Activated CD4-positive, alpha-beta T cell treated with anti-CD3 and anti-CD28 coated beads for 1 hour (primary cell): ENCODE measurements around the gene ITGA11.
"Not testable (repeated sequence)": the region's sequence is repeated elsewhere in the genome, so short reads cannot be mapped to it uniquely, and the experiment has no call there.

Experiments
- DNase-seq: peaks from one replicate; pipeline ENCODE4 v3.0.0-alpha.2; 2020

The ITGA11 gene

DNA sequence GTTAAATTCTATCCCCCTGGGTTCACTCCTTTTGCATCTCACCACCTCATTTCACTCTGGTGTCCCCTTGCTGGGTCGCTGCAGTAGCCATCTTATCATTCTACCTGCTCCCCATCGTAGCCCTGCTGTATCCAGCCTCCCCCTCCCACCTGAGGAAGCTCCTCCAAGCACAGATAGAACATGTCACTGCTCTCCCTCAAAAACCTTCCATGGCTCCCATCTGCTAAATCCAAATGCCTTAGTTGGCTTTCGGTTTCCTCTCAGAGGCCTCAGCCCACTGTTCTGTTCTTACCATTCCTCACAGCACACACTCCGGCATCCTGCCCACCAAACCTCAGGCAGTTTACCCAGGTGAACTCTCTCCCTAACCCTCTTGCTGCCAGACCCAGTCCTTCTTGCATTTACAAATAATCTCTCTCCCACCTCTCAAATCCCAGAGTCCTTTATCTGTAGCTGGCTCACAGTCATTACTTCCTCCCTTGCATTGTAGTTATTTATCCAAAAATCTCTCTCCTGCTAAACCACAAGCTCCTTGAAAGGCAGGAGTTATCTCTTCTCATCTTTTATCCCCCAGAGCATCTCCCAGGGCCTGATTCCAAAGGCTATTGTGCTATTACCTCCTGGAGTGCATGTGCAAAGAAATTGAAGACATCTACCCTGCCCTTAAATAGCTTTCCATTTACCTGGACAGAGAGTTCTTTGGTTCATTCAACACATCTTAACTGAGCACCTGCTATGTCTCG, 9.4 kb downstream of the ITGA11 start:
- DNase-seq: not testable (repeated sequence)

DNA sequence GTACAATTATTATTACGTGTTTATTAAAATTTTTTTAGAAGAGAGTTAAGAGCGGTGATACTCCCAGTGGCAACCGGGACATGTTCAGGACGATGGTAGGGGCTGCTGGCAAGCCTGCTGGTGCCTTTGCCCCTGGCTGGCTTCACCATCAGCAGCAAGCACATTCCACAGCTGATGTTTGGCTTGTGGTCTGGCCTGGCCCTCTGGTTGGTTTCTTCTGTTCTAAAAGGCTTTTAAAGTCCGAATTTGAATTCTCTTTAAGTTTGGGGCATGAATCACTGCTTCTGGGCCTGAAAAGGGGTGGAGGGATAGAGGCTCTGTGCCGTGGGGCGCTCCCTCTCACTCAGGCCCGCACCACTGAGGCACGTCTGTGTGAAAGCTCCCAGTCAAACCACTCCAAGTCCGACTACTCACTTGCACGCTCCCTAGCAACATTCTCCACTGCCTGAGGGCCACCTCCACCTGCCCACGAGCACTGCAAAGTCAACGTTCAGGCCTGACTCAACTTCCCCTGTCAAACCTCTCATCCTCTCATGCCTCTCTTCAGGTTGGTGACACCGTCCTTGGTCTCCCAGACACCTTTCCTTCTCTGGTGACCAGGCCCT, 10.1 kb downstream of the ITGA11 start:
- no peak for DNase-seq

DNA sequence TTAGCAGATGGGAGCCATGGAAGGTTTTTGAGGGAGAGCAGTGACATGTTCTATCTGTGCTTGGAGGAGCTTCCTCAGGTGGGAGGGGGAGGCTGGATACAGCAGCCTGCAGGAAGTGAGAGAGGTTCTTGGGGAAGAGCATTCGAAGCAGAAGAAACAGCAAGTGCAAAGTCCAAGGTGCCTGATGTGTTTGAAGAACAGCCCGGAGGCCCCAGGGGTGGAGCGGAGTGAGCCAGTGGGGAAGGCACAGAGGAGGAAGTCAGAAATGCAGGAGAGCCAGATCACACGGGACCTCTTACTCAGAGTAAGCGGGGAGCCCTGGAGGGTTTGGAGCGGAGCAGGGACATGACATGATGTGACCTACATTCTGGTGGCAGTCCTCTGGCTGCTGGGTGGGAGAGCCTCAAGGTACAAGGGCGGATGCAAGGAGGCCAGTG, 10.8 kb downstream of the ITGA11 start:
- no peak for DNase-seq

DNA sequence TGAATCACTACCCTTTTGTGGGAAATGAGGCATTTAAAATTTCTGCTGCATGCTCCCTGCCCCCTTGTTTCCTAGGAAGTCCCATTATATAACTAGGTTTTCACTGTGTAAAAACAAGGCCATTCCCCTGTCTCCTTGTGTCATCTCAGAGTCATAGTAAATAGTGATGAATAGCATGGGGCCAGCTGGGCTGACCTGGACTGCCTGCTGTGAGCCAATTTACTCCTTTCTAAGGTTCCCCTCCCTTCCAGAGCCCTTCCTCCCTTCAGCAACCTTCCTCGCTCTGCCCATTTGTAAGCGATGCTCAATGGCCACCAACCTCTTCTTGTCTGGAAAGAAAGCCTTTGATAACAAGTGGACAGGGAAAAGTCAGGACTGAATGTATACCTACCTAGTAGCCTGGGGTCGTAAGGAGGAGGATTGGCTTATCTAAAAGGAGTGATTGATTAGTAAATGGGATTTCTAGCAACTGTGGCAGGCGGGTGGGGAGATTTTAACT, 11.7 kb downstream of the ITGA11 start:
- no peak for DNase-seq

DNA sequence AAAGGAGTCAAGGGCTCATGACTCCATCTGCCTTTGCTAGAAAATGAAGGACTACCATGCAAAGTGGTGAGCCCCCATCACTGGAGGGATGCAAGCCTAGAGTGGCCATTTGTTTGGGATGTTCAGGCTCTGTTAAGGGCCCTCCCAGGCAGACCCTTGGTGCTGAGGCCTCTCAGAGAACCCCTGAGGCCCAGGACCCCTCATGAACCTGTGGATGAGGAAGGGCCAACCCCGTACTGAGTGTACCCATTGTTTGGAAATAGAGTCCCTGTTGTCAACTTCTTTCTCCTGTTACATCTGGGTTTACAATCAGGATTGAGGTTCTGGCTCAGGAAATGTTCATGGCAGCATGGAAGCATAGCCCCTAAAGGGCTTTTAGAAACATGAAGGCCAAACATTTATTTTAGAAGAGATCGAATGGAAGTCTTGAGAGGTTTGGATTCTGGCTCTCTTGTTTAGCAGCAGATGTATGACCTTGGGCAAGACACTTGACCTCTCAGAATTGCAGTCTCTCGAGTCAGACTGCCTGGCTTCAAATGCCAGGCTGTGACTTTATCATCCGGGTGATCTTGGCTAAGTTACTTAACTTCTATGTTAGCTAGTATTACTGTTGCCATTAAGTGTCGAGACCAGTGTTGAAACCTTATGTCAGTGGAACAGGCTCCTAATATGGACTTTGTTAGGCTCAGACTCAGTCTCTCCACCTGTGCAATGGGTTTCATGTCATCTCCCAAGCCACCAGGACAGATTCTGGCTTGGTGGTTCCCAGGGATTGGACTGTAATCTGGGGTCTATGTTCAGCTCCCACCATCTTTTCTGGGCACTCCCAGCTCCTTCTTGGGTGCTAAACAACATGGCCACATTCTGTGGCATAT, 12.4 kb downstream of the ITGA11 start:
- no peak for DNase-seq

DNA sequence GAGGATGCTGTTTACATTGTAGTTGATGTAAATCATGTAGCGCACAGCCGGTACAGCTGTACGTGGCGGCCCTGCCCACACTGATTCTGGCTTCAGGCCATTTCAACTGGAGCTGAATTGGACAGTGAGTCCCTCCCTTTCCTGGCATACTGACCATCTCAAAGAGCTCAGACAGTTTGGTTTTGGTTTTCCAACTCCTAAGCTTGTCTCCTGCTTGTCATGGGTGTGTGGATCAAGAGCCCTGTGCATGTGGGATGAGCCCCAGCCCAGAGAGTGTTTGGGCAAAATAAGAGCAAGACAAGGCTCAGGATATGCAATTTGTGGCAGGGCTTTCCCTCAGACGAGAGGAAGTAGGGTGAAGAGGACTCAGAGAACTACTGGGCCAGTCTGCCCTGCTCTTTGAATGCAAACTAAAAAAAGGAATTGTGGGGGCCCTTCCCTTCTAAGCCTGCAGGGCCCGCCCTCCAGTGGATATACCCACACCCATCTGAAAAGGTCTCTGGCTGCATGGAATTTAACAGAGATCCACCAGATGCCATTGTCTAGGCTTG, 13.3 kb downstream of the ITGA11 start:
- DNase-seq: no peak

DNA sequence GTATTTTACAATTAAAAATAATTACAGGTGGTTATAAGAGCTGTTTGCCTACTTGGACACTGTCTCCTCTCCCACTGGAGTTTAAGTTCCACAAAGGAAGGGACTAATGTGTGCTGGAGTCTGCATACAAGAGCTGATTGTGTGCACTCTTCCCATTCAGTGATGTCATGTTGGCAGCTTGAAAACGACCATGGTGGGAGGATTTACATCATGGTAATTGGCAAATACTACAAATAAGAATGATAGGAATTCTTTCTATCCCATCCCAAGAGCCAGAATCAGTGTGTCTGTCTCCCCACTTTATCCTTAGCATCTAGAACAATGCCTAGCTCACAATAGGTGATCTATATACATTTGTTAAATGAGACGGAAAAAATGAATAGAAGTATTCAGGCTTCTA, 14.1 kb downstream of the ITGA11 start:
- DNase-seq: no peak

DNA sequence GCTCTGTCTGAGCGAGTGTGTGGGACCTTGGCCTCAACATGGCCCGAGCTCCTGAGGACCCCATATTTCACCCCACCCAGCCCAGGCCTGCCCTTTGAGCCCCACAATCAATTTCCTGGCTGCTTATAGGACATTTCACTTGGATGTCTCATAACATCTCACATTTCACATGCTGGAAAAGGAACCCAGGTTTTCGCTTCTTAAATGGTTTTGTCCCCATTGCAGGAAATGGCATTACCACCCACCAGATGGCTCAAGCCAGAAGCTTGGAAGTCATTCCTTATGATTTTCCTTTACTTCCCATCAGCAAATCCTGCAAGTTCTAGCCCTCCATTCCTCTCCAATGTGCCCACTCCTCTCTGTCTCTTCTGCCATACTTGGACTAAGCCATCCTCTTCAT, 14.9 kb downstream of the ITGA11 start:
- DNase-seq: no peak

DNA sequence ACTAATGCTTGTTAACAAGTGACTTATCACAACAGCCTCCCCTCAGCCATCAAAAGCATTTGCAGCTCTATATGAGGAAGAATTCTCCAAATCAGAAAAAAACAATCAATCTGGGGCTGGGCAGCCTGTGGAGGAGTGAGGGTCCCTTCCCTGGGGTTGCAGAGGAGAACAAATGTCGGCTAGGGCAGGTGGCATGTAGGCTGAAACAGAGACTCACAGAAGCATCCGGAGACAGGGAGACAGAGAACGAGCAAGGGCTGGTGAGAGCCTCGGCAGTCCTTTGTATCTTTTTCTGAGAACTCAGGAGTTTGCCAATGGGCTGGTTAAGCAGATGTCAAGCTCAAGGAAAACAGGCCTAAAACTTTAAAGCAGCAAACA, 15.8 kb downstream of the ITGA11 start:
- no peak for DNase-seq

DNA sequence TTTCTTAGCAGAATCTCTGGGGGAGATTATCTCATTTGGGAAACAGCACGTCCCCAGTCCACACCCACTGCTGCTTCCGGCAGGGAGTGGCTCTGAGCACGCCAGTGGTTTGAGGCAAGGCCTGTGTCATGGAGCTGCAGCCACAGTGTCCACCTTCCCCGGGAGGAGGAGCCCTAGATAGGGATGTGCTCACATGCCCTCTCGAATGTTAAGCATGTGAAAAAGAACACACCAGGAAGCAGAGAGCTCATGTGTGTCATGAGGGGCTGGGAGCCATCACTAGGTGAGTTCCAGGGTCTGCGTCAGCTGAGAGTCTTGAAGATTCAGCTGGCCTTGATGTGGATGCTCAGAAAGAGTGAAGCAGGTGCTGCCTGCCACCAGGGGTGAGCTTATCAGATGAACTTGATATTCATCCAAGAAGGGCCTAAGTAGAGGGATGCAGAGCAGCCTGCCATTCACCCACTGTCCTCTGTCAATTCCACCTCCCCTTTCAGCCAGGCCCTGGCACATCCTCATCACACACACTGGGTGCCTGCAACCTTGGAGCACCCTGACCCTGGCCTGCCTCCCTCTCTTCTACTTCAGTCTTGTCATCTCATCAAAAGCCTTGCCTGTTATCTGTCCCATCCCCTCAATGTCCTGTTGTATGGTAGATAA, 16.3 kb downstream of the ITGA11 start:
- no peak for DNase-seq

DNA sequence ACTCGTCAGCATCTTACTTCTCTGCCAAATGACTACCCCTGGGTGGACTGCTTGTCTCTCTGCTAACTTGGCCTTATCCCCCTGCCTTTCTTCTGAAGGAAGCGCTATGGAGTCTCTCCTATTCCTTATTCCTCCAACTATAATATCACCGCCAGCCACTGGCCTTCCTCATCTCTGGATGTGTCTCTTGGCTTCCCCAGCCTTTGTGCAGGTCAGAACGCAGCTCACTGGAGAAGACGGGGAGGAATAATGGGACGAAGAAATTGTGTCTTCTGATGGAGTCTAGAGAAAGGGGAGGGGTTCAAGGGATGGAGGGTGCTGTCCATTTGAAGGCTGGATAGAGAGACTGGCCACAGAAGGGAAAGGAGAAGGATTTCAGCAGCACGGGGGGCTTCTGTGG, 16.9 kb downstream of the ITGA11 start:
- DNase-seq: no peak

DNA sequence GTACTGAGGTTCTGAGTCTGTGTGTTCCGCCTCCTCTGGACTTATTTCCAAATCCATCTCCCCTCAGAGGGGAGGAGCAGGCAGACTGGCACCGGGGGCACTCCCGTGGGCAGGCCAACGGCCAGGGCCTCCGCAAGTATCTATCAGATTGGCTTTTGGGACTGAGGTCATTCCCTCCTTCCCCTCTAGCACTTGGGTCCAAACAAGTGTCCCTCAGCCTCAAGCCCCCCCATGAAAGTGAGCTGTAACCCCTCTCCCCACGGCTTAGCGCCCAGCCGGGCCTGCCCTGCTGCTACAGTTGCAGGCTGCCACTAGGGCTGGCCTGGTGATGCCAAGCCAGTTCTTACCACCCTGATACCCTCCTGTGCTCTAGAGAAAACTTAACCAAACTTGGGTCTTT, 17.4 kb downstream of the ITGA11 start:
- DNase-seq: no peak

DNA sequence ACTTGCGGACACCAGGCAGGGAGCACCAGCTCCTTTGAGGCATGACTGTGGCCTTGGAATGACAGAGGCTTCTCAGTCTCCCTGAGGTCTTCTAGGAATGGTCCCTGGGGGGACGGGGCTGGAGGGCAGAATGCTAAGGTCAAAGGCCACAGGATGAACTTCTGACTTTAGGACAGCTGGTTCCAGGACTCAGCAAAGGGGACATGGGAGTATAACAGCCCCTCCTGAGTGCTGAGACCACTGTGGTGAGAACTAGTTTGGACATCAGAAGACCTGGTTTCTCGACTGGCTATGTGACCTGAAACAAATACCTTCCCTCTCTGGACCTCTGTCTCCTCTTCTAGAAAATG, 17.8 kb downstream of the ITGA11 start:
- DNase-seq: no peak

DNA sequence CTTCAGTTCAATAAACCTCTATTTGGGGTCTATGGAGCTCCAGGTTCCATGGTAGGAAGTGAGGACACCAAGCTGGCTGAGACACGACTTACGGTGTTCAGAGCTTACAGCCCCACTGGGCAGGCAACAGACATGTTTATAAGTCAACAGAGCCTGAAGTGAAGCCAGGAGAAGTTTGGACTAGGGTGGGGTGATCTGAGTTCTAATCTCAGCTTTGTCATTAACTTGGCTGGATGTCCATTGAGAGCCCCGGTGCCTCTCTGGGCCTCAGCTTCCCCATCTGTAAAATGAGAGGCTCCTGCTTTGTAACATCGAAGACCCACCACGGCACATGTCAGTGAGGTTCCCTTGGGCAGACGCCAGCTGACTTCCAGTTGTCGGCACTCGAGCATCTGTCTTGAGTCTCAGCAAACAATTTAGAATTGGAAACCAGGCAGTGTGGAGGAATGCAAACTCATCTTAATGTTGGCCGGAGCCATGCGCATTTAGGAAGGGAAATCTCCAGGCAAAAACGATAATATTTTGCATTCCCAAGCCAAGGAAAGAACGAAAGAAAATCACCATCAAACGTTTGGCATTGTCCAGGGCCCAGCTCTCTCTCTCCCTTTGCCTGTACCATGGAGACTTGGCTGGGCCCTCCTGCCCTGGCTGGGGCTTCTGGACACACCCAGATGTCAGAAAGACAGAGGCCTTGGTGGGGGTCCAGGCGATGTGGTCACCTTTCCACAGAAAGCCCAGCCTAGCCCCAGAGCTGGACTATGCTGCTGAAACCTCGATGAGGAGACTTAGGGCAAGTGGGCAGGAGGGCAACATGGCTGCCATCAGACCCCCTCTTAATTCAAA, 18.4 kb downstream of the ITGA11 start:
- no peak for DNase-seq

DNA sequence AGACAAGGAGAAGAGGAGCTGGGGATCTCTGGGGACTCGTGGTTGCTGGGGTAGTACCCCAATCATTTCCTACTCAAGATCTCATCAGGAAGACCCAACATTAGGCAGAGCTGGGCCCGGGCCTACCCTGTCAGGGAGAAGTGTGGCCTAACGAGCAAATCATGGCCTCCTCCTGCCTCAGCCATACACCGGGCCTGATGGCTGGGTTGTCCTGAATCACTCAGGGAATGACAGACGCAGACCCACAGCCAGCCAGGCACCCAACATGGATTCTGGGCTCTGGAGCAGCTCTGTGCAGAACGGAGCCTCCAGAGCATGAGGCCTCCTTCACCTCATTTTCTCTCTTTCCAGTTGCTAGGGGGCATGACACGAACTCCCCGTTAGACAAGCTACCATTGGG, 19.7 kb downstream of the ITGA11 start:
- no peak for DNase-seq

DNA sequence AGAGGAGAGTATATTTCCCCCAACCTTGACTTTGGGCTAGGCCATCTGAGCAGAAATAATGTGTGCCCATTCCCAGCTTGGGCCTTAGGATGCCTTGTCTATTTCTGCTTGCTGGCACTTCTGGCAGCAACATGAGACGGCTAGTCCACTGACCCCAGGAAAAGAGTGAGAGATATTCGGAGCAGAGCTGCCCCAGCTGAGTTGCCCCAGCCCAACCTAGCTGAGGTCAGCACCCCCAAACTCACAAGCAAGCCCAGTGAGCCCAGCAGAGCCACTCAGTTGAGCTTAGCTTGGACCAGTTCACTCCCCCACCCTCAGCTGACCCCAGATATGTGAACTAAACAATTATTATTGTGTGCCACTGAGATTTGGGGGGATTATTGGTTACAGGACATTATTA, 20.2 kb downstream of the ITGA11 start:
- no peak for DNase-seq

DNA sequence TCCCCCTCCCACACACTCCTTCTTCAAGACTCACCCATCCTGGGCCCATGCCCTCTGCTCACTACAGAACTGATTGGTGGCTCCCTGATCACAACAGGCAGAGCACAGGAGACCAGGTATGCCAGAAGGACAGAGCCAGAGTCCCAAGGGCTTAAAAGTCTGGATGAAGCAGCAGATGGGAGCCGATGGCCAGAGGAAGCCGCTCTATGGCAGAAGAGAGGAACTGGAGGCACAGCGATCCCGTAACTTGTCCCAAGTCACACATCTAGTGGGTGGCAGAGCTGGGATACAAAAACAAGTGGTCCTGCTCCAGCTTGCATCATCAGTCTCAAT, 20.7 kb downstream of the ITGA11 start:
- no peak for DNase-seq

DNA sequence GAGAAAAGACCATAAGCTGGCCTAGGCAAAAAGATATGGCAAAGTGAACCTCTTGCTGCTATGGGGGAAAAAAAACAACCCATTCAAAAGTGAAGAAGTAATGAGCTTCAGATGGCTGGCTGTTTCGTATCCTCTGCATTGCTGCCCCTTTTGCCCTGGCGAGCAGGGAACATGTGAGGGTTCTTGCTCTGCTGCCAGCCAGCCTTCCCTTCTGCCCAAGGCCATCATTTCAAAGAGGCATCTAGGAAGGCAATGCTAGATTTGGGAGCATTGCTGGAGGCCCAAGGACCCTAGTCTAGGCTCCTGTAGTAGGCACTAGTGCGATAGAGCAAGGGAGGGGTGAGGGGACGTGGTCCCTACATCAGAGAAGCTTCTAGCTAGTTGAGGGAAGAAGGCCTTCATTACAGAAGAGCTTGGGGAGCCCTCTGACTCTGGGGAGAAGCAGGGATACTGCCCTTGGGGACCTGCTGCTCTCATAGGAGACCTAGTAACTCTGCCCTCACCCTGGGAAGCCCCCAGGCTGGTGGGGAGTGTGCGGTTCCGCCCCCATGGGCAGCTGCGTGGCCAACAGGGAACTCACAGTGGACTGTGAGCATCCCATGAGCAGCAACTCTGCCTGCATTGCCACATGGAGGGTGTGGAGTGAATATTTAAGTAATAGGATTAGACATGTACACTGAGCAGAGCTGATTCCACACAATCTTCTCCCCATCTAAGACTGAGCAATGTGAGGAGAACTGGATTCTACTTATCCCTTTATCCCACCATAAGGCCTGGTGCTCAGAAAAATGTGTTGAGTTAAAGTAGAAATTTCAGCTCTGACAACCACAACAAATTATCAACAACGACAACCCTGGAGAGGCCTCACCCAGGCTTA, 21.3 kb downstream of the ITGA11 start:
- no peak for DNase-seq

DNA sequence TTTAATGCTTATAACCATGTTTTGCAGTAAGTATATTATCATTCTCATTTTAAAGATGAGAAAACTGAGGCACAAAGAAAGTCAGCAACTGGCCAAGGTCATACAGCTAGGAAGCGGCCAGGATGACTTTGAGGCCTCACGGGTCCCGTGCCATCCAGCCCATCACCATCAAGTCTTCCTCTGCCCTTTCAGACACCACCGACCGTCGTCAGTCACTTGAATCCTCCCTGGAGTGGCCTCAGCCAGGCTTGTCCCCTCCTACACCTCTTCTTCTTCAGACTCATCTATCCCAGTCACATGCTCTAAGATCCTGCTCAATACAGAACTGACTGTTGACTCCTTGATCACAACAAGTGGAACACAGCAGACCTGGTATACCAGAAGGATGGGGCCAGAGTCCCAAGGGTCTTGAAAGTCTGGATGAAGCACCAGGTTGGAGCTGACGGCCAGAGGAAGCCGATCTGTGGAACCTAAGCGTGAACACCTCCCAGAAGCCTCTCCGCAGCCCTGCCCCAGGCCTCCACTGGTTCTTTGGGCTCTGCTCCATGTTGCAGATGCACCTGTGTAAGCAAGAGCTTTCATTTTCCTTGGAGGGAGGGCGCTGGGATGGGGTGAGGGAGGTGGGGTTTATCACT, 22.1 kb downstream of the ITGA11 start:
- DNase-seq: no peak

DNA sequence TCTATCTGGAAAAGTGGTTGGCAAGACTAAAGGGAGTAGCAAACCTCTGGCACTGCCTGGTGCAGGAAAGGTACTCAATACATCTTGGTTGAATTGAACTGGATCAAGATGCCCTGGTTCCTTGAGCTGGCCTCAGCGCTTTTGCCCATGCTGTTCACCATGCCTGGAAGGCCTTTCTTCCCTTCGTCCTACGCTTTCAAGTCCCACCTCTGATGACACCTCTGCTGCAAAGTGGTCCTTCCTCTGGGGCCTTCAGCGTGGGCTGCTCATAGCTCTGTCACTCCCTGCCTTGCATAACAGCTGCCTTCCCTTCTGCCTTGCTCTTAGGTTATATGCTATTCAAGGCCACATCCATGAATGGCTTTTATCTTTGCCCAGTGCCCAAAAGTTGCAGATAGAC, 23.0 kb downstream of the ITGA11 start:
- no peak for DNase-seq
